Measurements from ENCODE around the gene RAB30.

GRCh38 chr11:82992223-82992622 is 79.5 kb downstream of the RAB30 start:
- TF ChIP-seq CTCF (IDR thresholded peaks at IDR 0.05) (no peak), POLR2AphosphoS5 (IDR thresholded peaks at IDR 0.05) (no peak), POLR2A (IDR thresholded peaks at IDR 0.05) (no peak)
